OCI-M2 (cell line): ENCODE measurements around the gene KCNH5.

Experiments
- DNase-seq: peaks from one replicate; lab custom pipeline; 2025; ENCODE audit not compliant: unreplicated experiment; lab: John Stamatoyannopoulos, UW

Gene KCNH5

DNA sequence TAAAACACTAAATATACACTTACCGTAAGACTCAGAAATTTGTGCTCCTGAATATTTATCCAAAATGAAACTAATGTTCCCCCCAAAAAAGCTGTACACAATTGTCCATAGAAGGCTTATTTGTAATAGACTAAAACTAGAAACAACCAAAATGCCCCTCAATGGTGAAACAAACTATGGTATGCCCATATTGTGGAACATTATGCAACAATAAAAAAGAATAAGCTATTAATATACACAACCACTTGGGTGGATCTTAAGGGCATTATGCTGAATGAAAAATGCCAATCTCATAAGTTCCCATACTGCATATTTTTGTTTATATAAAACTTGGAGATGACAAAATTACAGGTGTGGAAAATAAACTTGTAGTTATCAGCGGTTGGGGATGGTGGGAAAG is 357.4 kb downstream of the KCNH5 start:
- DNase-seq: no peak

DNA sequence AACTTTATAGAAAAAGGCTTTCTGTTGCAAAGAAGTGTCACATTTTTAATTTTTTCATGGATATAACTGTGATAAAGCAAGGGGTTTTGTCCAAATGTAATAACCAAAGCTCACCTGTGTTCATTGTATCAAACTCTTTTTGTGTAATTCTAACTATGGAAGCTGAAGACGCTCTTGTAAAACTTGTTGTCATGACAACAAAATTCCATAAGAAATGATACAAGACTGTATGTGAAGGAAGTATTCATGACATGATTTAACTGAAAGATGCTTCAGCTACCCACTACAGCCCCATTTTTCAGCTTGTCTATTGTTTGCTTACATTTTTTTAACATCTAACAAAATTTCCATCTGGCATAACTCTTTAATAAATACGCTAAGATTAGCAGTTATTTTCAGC is 360.9 kb downstream of the KCNH5 start:
- no peak for DNase-seq

DNA sequence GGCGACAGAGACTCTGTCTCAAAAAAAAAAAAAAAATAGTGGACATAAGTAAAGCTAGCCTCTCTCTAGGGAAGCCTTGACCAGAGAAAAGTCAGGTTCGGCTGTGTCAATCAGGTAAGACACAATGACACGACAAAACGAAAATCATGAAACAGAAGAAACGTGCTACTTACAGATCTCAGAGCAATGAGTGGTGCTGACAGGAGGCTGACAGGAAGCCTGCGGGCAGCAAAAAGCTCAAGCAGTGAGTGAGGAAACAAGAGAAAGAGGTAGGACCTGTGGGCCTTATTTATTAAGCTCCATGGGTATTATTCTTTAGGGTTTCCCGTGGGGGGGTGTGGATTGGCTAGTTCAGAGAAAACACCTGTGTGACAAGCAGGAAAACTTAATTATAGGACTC is 363.1 kb downstream of the KCNH5 start:
- DNase-seq: no peak

DNA sequence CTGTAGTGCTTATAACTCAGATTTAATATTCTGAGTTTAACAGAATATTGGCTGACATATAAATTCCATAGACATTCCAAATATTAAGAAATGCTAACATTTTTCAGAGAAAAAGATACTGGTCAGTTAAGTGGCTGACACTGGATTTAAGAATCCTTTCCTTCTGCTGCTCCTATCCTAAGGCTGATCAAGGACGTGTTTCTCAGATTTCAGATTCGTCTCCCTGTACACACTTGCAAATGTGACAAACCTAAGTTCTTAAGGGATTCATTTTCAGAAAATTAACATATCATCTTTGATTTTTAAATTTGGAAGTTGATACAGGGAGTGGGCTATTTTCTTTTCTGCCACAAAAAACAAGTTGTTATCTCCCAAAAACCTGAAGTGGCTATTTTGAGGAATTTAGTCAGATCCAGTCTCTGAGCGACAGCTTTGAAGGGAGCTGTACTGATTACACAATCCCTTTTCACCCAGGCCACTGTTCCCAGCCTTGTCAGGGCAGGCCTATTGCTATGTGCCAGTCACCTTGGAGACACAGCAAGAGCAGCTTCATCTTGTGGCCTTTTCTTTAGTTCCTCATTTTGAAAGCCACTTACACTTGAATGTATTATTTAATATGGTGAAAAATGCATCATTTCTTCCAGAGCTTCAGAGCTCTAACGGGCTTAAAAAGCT is 370.6 kb downstream of the KCNH5 start:
- no peak for DNase-seq

DNA sequence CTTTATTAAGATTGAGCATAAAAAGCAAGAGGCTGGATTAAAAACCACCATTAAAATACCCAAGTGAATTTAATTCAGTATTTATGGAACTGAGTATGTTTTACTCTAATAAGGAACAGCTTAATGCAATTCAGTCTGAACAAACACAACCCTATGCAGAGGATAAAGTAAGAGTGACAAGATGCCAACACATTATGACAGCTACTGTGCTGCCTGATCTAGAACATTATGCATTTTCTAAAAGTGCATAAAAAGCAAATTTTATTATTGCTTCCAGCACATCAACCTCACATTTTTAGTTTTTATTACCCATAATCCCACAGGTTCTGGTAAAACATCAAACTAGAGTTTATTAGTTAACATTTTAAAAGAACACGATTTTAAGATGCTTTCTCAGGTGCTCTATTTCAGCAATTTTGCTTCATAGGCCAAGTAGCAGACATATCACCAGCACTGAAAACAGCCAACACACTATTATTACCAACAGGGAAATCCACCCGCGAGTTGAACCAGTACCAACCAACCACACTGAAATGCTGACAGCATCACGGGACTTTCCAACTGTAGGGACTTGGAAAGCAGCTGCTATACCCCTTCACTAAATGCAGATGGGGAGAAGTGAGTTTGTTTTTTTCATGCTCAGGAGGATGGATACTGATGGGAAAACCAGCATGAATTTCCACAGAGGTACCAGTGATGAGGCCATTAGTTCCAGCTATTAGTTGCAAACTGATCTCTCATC is 372.1 kb downstream of the KCNH5 start:
- no peak for DNase-seq

DNA sequence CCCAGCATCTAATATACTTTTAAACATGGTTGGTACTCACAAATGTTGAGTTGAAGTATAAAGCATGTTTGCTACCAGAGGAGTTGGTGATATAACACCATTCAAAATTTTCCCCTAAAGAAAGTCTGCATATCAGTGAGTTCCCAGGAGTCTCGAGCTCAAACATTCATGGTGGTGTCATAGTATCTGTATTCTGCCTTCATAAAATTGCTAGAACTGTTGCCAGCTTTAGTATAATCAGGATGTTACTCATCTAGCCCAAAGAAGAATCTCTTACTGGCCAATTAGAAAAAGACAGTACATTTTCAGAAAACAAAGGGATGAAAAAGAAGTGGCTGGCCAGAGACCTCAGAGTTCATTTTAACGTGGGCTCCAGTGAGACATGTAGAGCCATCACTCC is 374.7 kb downstream of the KCNH5 start:
- no peak for DNase-seq

DNA sequence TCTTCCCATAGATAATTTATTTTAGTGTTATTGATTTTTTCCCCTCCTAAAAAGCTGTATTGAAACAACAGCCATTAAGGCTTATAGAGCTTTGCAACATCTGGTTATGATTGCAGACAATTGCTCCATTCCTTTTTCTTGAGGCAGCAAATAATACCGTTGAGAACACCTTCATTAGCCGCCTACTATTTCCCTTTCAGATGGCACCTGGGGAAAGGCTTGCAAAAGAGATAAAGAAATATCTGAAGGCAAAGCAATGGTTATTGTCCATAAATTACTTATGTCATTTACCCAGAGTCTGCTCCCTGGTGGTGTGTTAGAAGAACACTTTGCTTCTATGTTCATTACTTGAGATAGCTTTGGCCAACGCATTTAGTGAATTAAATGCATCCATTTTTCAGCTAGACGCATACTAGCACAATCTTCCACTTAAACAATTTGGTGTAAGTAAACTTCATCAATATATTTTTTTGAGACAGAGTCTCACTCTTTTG is 377.8 kb downstream of the KCNH5 start:
- DNase-seq: no peak

DNA sequence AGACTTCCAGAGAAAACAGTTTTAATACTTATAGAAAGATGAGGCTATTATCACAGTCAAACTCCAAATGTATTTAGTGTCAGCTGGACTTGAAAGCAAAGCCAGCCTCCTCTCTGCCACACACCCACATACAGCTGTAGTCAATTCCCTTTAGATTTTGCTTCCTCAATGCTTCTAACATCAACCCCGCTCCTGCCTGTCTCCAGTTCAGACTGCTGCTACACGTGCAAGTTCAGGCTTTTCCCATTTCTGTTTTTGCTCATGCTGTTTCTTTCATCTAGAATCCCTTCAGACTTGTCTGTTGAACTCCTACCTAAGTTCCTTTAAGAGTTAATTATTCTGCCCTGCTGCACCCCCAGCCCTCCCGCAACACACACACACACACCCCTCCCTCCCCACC is 380.0 kb downstream of the KCNH5 start:
- no peak for DNase-seq

DNA sequence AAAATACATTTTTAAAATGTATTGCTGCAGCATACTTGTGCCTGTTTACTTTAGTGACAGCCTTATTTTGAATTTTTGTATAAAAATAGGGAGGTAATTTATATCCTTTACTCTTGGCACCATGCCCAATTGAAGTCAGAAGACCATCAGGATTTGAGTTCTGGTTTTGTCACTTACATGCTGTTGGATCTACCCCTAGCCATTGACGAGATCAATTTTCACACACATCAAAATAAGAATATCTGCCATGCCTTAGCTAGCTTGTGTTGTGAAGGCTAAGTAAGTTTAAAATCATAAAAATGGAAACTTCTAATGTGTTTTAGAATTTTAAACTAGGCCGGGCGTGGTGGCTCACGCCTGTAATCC is 381.8 kb downstream of the KCNH5 start:
- no peak for DNase-seq

DNA sequence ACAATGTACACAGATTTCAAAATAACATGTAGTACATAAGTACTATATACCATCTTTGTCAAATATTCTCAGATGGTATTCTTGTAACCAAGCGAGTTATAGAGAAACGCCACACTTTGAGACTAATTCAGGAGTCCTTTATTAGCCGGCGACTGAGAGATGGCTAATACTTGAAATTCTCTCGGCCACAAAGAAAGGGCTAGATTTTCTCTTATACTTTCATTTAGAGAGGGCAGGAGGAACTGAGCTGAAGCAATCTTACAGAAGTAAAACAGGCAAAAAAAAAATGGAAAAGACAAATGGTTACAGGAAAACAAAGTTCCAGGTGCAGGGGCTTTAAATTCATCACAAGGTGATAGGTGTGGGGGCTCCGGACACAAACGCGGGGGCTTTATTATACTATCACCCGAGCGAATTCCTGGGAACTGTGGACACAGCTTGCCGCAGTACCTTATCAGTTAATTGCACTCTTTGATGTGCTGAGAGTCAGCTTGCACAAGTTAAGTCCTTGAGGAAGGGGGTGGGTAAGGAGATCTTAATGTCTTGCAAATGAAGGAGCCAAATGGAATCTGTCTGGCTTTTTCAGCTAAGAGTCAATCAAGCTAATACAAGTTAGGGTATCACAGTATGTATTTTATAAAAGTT is 382.3 kb downstream of the KCNH5 start:
- no peak for DNase-seq

DNA sequence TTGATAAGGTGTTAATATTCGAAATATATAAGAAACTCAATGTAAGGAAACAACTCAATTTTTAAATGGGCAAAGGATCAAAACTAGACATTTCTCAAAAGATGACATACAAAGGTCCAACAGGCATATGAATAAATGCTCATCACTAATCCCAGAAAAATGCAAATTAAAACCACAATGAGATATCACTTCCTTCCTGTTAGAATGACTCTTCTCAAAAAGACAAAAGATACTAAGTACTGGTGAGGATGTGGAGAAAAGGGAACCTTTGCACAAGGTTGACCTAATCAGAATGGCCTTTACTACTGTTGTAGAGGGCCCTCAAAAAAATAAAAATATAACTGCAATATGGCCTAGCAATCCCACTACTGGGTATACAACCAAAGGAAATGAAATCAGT is 383.4 kb downstream of the KCNH5 start:
- DNase-seq: no peak

DNA sequence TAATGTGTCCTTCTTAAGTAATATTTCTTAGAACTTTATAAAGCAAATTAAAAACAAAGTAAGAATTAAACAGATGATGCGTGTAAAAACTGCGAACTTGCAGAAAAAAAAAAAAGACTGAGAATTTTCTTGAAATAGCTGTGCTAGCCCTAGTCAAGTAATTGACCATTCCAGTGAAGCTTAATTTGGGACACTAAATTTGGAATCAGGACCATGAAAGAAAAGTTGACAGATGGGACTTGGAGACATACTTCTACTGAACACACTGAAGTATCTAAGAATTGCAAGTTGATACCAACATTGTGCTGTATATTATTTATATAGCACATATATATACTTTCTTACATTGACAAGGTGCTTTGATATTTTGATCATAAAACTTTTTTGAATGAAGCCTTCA is 386.6 kb downstream of the KCNH5 start:
- no peak for DNase-seq

DNA sequence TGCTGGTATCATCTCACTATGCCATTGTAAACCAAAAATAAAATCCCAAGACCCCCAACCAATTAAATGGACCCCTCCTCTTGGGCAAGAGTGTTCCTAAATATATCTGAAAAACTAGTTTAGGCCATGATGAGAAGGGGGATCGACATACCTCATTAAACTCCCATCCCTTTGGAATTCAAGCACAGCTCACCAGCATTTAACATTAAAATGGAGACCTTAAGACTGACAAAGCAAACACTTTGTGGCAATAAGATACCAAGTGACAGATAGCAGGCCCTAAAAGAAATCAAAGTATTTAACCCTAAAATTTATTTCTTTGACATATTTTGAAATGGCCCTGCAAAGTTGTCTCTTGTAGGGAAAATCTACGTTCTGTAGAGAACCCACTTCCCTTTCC is 387.9 kb downstream of the KCNH5 start:
- no peak for DNase-seq

DNA sequence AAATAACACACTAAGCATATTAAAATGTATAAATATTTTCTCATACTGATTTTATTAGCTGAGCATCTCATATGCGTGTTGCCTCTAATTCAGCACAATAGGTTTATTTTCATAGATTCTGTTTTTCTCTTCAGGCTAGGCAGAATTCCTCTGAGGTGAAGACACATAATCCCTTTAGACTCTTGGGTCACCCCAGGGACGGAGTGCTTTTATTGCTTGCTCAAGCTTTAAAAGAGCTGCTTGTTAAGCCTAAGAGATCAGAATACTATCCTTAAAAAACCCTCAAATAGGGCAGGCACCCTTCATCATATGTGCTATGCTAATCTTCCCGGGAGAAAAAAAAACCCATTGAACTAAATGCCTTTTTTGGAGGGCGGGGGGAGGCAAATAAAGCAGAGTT is 390.1 kb downstream of the KCNH5 start:
- DNase-seq: no peak

DNA sequence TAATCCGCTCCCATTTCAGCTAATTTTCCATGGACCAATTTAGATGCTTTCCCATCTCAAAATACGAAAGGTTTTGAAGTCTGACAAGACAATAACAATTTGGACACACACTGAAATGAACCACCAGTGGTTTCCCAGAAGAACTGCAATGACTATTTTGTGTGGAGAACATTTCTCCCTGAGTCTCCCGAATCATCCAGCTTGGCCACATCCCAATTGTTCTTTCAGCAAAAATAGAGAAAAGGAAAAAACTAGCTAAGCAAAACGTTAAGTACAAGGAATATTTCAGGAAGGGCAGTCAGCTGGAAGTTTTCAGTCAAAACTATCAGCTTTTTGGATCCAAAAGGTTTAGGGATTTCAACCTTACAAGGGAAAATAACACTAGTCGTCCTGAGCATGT is 390.6 kb downstream of the KCNH5 start:
- no peak for DNase-seq
